Activated T-cell treated with anti-CD3 and anti-CD28 coated beads, Interleukin-2, amount 50 U/mL, for 24 hours (primary cell): ENCODE results near the gene CACNA1F.

Experiments
- DNase-seq: peaks from one replicate; pipeline ENCODE4 v3.0.0-alpha.2; 2020
- H3K27ac Mint-ChIP-seq: 2 replicates; pipeline ENCODE4 v1.8.0; 2020; ENCODE audit warnings: mild to moderate bottlenecking, mixed read lengths
- H3K27me3 Mint-ChIP-seq: 2 replicates; pipeline ENCODE4 v1.8.0; 2020; ENCODE audit warnings: mixed read lengths
- H3K36me3 Mint-ChIP-seq: 2 replicates; pipeline ENCODE4 v1.8.0; 2020; ENCODE audit warnings: low read depth, mixed read lengths
- H3K4me1 Mint-ChIP-seq: 2 replicates; pipeline ENCODE4 v1.8.0; 2020; ENCODE audit warnings: low read depth, mixed read lengths
- H3K4me3 Mint-ChIP-seq: 2 replicates; pipeline ENCODE4 v1.8.0; 2020; ENCODE audit warnings: mild to moderate bottlenecking, moderate library complexity, mixed read lengths
- H3K9me3 Mint-ChIP-seq: 2 replicates; pipeline ENCODE4 v1.8.0; 2020; ENCODE audit warnings: mixed read lengths

The CACNA1F gene

GRCh38 chrX:49188468-49189076 is 44.6 kb downstream of the CACNA1F start:
- Mint-ChIP-seq H3K27ac (no peak overlapping the region), H3K9me3 (no peaks in the 10 kb centered on the region), H3K27me3 (peaks cover 10% of the 10 kb centered on the region), H3K4me3 (no peak overlapping the region), H3K36me3 (peaks cover 11% of the 10 kb centered on the region), H3K4me1 (peaks cover 31% of the 10 kb centered on the region)
- DNase-seq = no peak

GRCh38 chrX:49187526-49187925 is 45.6 kb downstream of the CACNA1F start:
- Mint-ChIP-seq H3K4me3 (no peak overlapping the region), H3K36me3 (peaks cover 19% of the 10 kb centered on the region), H3K27me3 (peaks cover 10% of the 10 kb centered on the region), H3K27ac (no peak overlapping the region), H3K9me3 (no peaks in the 10 kb centered on the region), H3K4me1 (peaks cover 21% of the 10 kb centered on the region)
- no peak for DNase-seq

GRCh38 chrX:49187028-49187394 is 46.1 kb downstream of the CACNA1F start:
- Mint-ChIP-seq H3K27me3 (peaks cover 10% of the 10 kb centered on the region), H3K27ac (no peak overlapping the region), H3K4me1 (peaks cover 18% of the 10 kb centered on the region), H3K4me3 (no peak overlapping the region), H3K36me3 (peaks cover 24% of the 10 kb centered on the region), H3K9me3 (no peaks in the 10 kb centered on the region)
- DNase-seq = no peak

GRCh38 chrX:49186125-49187027 is 46.8 kb downstream of the CACNA1F start, which contains the start of gene PRICKLE3:
Gene PRICKLE3 (minus strand): TSS chrX:49186373. CDS start chrX:49186297, 76 bp downstream.
- H3K27me3 Mint-ChIP-seq = peaks cover 10% of the 10 kb centered on the region
- peak within 1 kb of the TSS; percentile 83 for H3K27ac Mint-ChIP-seq
- peaks cover 18% of the 10 kb centered on the region for H3K4me1 Mint-ChIP-seq
- peak; percentile 80 for DNase-seq
- H3K9me3 Mint-ChIP-seq = no peaks in the 10 kb centered on the region
- peaks cover 28% of the 10 kb centered on the region for H3K36me3 Mint-ChIP-seq
- peak within 1 kb of the TSS; percentile 84 for H3K4me3 Mint-ChIP-seq

- H3K27me3 Mint-ChIP-seq = peaks cover 5% of the 10 kb centered on the region
- H3K4me3 Mint-ChIP-seq = peak overlapping the region; percentile 84
- no peaks in the 10 kb centered on the region for H3K9me3 Mint-ChIP-seq
- peak overlapping the region; percentile 83 for H3K27ac Mint-ChIP-seq
- H3K4me1 Mint-ChIP-seq = peaks cover 11% of the 10 kb centered on the region
- H3K36me3 Mint-ChIP-seq = peaks cover 37% of the 10 kb centered on the region
- DNase-seq = peak; percentile 49
Observed at GRCh38 chrX:49184294-49185281, 48.6 kb downstream of the CACNA1F start.

GRCh38 chrX:49183701-49184281 is 49.3 kb downstream of the CACNA1F start:
- Mint-ChIP-seq H3K36me3 (peaks cover 45% of the 10 kb centered on the region), H3K4me3 (peak overlapping the region; percentile 84), H3K27ac (peak overlapping the region; percentile 83), H3K9me3 (no peaks in the 10 kb centered on the region), H3K27me3 (peaks cover 5% of the 10 kb centered on the region), H3K4me1 (peaks cover 10% of the 10 kb centered on the region)
- no peak for DNase-seq

GRCh38 chrX:49179358-49179757 is 53.8 kb downstream of the CACNA1F start:
- Mint-ChIP-seq H3K36me3 (peaks cover 81% of the 10 kb centered on the region), H3K27ac (peak overlapping the region; percentile 4), H3K4me3 (no peak overlapping the region), H3K9me3 (no peaks in the 10 kb centered on the region), H3K4me1 (peaks cover 17% of the 10 kb centered on the region), H3K27me3 (no peaks in the 10 kb centered on the region)
- DNase-seq = no peak

GRCh38 chrX:49178537-49178936 is 54.6 kb downstream of the CACNA1F start:
- no peak overlapping the region for H3K4me3 Mint-ChIP-seq
- H3K9me3 Mint-ChIP-seq = no peaks in the 10 kb centered on the region
- peaks cover 16% of the 10 kb centered on the region for H3K4me1 Mint-ChIP-seq
- H3K36me3 Mint-ChIP-seq = peaks cover 80% of the 10 kb centered on the region
- no peaks in the 10 kb centered on the region for H3K27me3 Mint-ChIP-seq
- DNase-seq = no peak
- no peak overlapping the region for H3K27ac Mint-ChIP-seq

- no peaks in the 10 kb centered on the region for H3K27me3 Mint-ChIP-seq
Observed at GRCh38 chrX:49177873-49178480, 55.2 kb downstream of the CACNA1F start.

GRCh38 chrX:49177338-49177833 is 55.8 kb downstream of the CACNA1F start:
- H3K4me1 Mint-ChIP-seq = peaks cover 25% of the 10 kb centered on the region
- peaks cover 82% of the 10 kb centered on the region for H3K36me3 Mint-ChIP-seq
- DNase-seq = no peak
- H3K9me3 Mint-ChIP-seq = no peaks in the 10 kb centered on the region
- no peaks in the 10 kb centered on the region for H3K27me3 Mint-ChIP-seq
- H3K4me3 Mint-ChIP-seq = no peak overlapping the region
- H3K27ac Mint-ChIP-seq = peak overlapping the region; percentile 63

More at GRCh38 chrX:49177873-49178480, 55.2 kb downstream of the CACNA1F start:
- H3K4me3 Mint-ChIP-seq = no peak overlapping the region
- peaks cover 22% of the 10 kb centered on the region for H3K4me1 Mint-ChIP-seq
- H3K36me3 Mint-ChIP-seq = peaks cover 81% of the 10 kb centered on the region
- DNase-seq = no peak
- no peaks in the 10 kb centered on the region for H3K9me3 Mint-ChIP-seq
- H3K27ac Mint-ChIP-seq = peak overlapping the region; percentile 63

- Mint-ChIP-seq H3K4me1 (peaks cover 25% of the 10 kb centered on the region), H3K4me3 (no peak overlapping the region), H3K27ac (peak overlapping the region; percentile 54), H3K36me3 (peaks cover 80% of the 10 kb centered on the region), H3K9me3 (no peaks in the 10 kb centered on the region), H3K27me3 (no peaks in the 10 kb centered on the region)
- no peak for DNase-seq
Observed at GRCh38 chrX:49176421-49177326, 56.5 kb downstream of the CACNA1F start.

GRCh38 chrX:49175435-49176274 is 57.5 kb downstream of the CACNA1F start:
- Mint-ChIP-seq H3K9me3 (no peaks in the 10 kb centered on the region), H3K4me1 (peaks cover 29% of the 10 kb centered on the region), H3K27me3 (no peaks in the 10 kb centered on the region), H3K4me3 (no peak overlapping the region), H3K36me3 (peaks cover 76% of the 10 kb centered on the region), H3K27ac (peak overlapping the region; percentile 49)
- DNase-seq = no peak
